Measurements from ENCODE around the gene ABCC4.

The ABCC4 gene

GRCh38 chr13:94974015-94974951 lies 327.0 kb downstream of the ABCC4 start:
- no peak for DNase-seq

- no peak for DNase-seq
These were observed 329.0 kb downstream of the ABCC4 start for GRCh38 chr13:94972262-94972661.
